EH (cell line): ENCODE measurements around the gene TSPY1.
"Not testable (repeated sequence)": the region's sequence is repeated elsewhere in the genome, so short reads cannot be mapped to it uniquely, and the experiment has no call there.

Experiments used
- DNase-seq: peaks from one replicate; pipeline ENCODE4 v3.0.0-alpha.2; 2015; ENCODE audit warnings: low read depth

The TSPY1 gene

GRCh38 chrY:9466655-9467054, at the start of gene TSPY1:
Gene TSPY1 (plus strand): TSS chrY:9466955. CDS start chrY:9467001, 46 bp downstream.
- DNase-seq = not testable (repeated sequence)

DNA sequence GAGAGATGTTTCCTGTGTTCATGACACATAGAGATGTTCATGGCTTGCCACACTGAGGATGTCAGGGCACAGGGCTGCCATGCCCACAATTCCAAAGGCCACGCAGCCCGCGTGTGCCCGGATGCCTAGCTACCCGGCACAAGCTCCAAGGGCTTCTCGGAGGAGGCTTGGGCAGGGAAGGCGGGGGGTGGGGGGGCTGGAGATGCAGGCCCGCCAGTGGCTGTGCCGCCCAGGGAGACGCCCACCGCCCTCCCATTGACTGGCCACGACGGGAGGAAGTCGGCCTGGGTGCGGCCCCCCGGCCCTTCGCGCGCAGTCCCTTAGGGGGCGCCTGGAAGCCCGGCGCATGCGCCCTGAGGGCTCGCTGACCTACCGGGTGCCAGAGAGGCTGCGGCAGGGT, 20.2 kb downstream of the TSPY1 start, which contains the start of gene TSPY9:
TSS of gene TSPY9 (plus strand) at position 301 of the 400 bp plus-strand sequence. CDS start at position 347, 46 bp downstream.
- not testable (repeated sequence) for DNase-seq

- DNase-seq = not testable (repeated sequence)
Observed at GRCh38 chrY:9504396-9504795, 37.6 kb downstream of the TSPY1 start.

DNA sequence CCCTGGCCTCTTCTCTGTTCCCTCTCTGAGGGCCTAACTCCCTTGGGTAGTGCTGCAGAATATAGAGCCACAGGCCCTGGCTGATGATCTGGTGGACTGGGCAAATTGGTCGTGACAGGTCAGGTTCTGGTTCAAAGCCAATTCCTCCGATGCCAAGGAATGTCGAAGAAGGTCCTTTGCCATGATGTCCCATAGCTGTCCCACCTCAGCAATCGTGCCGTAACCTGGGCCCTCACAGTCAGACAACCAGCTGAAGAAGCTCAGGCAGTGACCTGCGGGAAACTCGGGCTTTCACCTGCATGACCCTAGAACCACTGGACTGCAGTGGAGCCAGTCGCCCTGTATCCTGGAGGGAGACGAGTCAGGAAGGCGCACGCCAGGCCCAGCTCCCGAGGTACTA, 49.5 kb downstream of the TSPY1 start:
- DNase-seq = not testable (repeated sequence)
